ENCODE data around the gene TMEM37. TPM values are rescaled to one million over a fixed set of nuclear protein-coding genes. Genes with fewer than 3 reads are reported as not detected.

TMEM37 gene
- total and polyA plus RNA-seq, 7 experiments from 2014 or later = 0.37 to 4.2 (median 0.51) TPM; not detected in 2

DNA sequence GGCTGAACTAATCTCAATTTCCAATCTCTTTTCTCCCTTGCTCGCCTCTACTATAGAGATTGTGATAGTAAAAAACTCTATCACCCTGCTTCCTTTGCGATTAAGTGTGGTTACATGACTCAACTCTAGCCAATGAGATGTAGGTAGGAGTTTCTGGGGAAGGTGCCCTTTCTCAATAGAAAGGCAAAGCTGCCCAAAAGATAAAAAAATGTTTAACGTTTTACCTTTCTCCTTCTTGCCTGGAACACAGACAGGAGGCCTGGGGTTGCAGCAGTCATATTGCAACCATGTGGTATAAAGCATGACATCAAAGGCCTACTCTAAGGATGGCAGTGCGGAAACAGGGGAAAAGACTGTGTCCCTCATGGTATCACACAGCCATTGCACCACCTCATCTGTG, 31.5 kb downstream of the TMEM37 start:
- no peak overlapping the region for H3K4me3 Mint-ChIP-seq

DNA sequence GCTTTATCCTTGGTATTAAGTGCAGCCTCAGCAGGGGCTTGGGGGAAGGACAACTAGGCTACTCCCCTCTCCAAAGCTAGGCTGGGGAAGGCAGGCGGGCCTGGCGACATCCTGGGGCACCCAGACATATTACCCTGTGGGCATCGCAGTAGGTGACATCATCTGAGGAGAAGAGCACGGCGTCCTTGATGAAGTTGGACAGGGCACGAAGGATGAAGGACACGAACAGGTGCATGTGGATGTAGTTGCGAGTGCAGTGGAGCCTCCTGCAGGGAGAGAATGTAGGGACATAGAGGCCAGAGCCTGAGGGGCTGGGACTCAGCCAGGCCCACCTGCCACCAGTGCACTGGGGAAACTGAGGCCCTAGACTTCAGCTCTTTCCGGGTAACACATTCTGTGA, 32.3 kb downstream of the TMEM37 start:
- Histone ChIP-seq H3K36me3 (ENCODE audit: control insufficient read depth in 2 of 3, insufficient read depth in 3 of 3, low read length in 3 of 3) (no peaks in the 10 kb centered on the region), H3K9me3 (ENCODE audit: control insufficient read depth in 2 of 3, low read length in 3 of 3) (no peaks in the 10 kb centered on the region), H3K4me1 (ENCODE audit: control insufficient read depth in 2 of 2, insufficient read depth in 2 of 2, low read length in 2 of 2) (no peaks in the 10 kb centered on the region), H3K27ac (ENCODE audit: low read depth, low read length) (no peak overlapping the region), H3K4me3 (ENCODE audit: low read length) (no peak overlapping the region), H3K27me3 (ENCODE audit: control insufficient read depth in 2 of 2, insufficient read depth in 2 of 2, low read length in 2 of 2) (no peaks in the 10 kb centered on the region)
- ChIA-PET POLR2A (no interaction called here), CTCF (no interaction called here)
- H3K4me3 Mint-ChIP-seq = no peak overlapping the region
- peaks cover 2 to 6% (median 6%) of the 10 kb centered on the region in 5 donors for H3K27me3 Mint-ChIP-seq
- ATAC-seq (no peak), DNase-seq (no peak)
- H3K9me3 Mint-ChIP-seq = no peaks in the 10 kb centered on the region
- no peaks in the 10 kb centered on the region for H3K4me1 Mint-ChIP-seq
- no peaks in the 10 kb centered on the region for H3K36me3 Mint-ChIP-seq
- intact Hi-C loops (cut with micrococcal nuclease) = no loop called here
- no peak overlapping the region for H3K27ac Mint-ChIP-seq

More for the DNA sequence above, 31.5 kb downstream of the TMEM37 start:
- CTCF ChIA-PET = no interaction called here
- intact Hi-C loops (cut with micrococcal nuclease) = no loop called here
- Histone ChIP-seq H3K4me3 (ENCODE audit: low read length) (no peak overlapping the region), H3K9me3 (ENCODE audit: control insufficient read depth in 2 of 3, low read length in 3 of 3) (no peaks in the 10 kb centered on the region), H3K4me1 (ENCODE audit: control insufficient read depth in 2 of 2, insufficient read depth in 2 of 2, low read length in 2 of 2) (no peaks in the 10 kb centered on the region), H3K27me3 (ENCODE audit: control insufficient read depth in 2 of 2, insufficient read depth in 2 of 2, low read length in 2 of 2) (no peaks in the 10 kb centered on the region), H3K36me3 (ENCODE audit: control insufficient read depth in 2 of 3, insufficient read depth in 3 of 3, low read length in 3 of 3) (no peaks in the 10 kb centered on the region), H3K27ac (ENCODE audit: low read depth, low read length) (no peak overlapping the region)
- Mint-ChIP-seq H3K27ac (no peak overlapping the region), H3K27me3 (peaks cover 0 to 6% (median 0%) of the 10 kb centered on the region in 5 donors), H3K9me3 (no peaks in the 10 kb centered on the region), H3K36me3 (no peaks in the 10 kb centered on the region), H3K4me1 (no peaks in the 10 kb centered on the region)
- ATAC-seq (no peak), DNase-seq (no peak)
- POLR2A ChIA-PET = no interaction called here

DNA sequence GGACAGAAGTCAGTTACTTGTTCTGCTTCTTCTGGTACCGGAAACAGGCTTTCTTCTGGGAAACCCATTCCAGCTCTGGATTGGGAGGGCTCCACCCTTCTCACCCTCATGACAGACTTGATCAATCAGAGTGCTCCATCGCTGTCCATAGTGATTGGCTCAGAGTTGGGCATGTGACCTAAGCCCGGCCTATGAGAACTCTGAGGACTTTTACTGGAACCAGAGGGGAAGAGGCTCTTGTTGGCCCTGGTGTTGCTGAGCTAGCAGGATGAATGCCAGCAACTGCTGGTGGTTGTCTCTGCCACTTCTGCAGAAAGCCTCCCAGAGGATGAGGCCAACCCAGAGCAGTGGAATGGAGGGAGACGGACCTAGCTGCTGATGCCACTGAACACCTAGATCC, 33.3 kb downstream of the TMEM37 start:
- Histone ChIP-seq H3K36me3 (ENCODE audit: control insufficient read depth in 2 of 3, insufficient read depth in 3 of 3, low read length in 3 of 3) (no peaks in the 10 kb centered on the region), H3K4me1 (ENCODE audit: control insufficient read depth in 2 of 2, insufficient read depth in 2 of 2, low read length in 2 of 2) (no peaks in the 10 kb centered on the region), H3K4me3 (ENCODE audit: low read length) (no peak overlapping the region), H3K27me3 (ENCODE audit: control insufficient read depth in 2 of 2, insufficient read depth in 2 of 2, low read length in 2 of 2) (no peaks in the 10 kb centered on the region), H3K27ac (ENCODE audit: low read depth, low read length) (no peak overlapping the region), H3K9me3 (ENCODE audit: control insufficient read depth in 2 of 3, low read length in 3 of 3) (no peaks in the 10 kb centered on the region)
- H3K36me3 Mint-ChIP-seq = no peaks in the 10 kb centered on the region
- ATAC-seq = no peak
- H3K27ac Mint-ChIP-seq = no peak overlapping the region
- H3K4me1 Mint-ChIP-seq = no peaks in the 10 kb centered on the region
- CTCF ChIA-PET = no interaction called here
- DNase-seq = no peak
- peaks cover 2 to 7% (median 6%) of the 10 kb centered on the region in 5 donors for H3K27me3 Mint-ChIP-seq
- no peak overlapping the region for H3K4me3 Mint-ChIP-seq
- intact Hi-C loops (cut with micrococcal nuclease) = no loop called here
- H3K9me3 Mint-ChIP-seq = no peaks in the 10 kb centered on the region
- POLR2A ChIA-PET = no interaction called here

DNA sequence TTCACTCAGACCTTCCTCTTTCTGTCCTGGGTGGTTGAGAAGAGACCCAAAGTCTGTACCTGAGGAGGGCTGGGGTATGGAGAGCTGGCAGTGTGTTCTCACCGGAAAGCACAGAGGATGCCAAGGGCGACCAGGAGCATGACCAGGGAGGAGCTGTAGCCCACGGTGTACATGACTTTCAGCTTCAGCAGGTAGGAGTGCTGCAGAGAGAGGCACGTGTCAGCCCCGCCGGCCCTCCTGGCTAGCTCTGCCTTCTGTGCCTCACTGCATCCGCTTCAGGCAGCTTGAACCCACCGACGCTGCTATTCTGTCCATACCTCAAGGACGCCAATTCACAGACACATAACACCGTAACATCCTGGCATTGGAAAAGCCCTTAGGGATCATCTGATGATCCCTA, 34.0 kb downstream of the TMEM37 start:
- POLR2A ChIA-PET = no interaction called here
- Mint-ChIP-seq H3K36me3 (no peaks in the 10 kb centered on the region), H3K4me1 (no peaks in the 10 kb centered on the region), H3K27me3 (peaks cover 2 to 7% (median 6%) of the 10 kb centered on the region in 5 donors), H3K27ac (no peak overlapping the region), H3K9me3 (no peaks in the 10 kb centered on the region), H3K4me3 (no peak overlapping the region)
- no peaks in the 10 kb centered on the region for H3K36me3 ChIP-seq (ENCODE audit: control insufficient read depth in 2 of 3, insufficient read depth in 3 of 3, low read length in 3 of 3)
- H3K9me3 ChIP-seq (ENCODE audit: control insufficient read depth in 2 of 3, low read length in 3 of 3) = no peaks in the 10 kb centered on the region
- ATAC-seq (no peak), DNase-seq (no peak)
- no peak overlapping the region for H3K4me3 ChIP-seq (ENCODE audit: low read length)
- CTCF ChIA-PET = interaction anchor here (1.0 kb wide), 1 partner anchor 585 kb away, joined by 3 read pairs; no protein-coding TSS in a partner anchor
- H3K4me1 ChIP-seq (ENCODE audit: control insufficient read depth in 2 of 2, insufficient read depth in 2 of 2, low read length in 2 of 2) = no peaks in the 10 kb centered on the region
- H3K27me3 ChIP-seq (ENCODE audit: control insufficient read depth in 2 of 2, insufficient read depth in 2 of 2, low read length in 2 of 2) = no peaks in the 10 kb centered on the region
- H3K27ac ChIP-seq (ENCODE audit: low read depth, low read length) = no peak overlapping the region
- intact Hi-C loops (cut with micrococcal nuclease) = no loop called here

- Mint-ChIP-seq H3K4me1 (no peaks in the 10 kb centered on the region), H3K4me3 (no peak overlapping the region), H3K27ac (peak overlapping the region in 1 of 9 donors; percentile 17), H3K36me3 (no peaks in the 10 kb centered on the region), H3K9me3 (no peaks in the 10 kb centered on the region), H3K27me3 (peaks cover 2 to 7% (median 6%) of the 10 kb centered on the region in 5 donors)
- CTCF ChIA-PET = interaction anchor here (1.0 kb wide), 1 partner anchor 586 kb away, joined by 3 read pairs; no protein-coding TSS in a partner anchor
- H3K27me3 ChIP-seq (ENCODE audit: control insufficient read depth in 2 of 2, insufficient read depth in 2 of 2, low read length in 2 of 2) = no peaks in the 10 kb centered on the region
- no peak overlapping the region for H3K4me3 ChIP-seq (ENCODE audit: low read length)
- no peak overlapping the region for H3K27ac ChIP-seq (ENCODE audit: low read depth, low read length)
- no peaks in the 10 kb centered on the region for H3K9me3 ChIP-seq (ENCODE audit: control insufficient read depth in 2 of 3, low read length in 3 of 3)
- no peaks in the 10 kb centered on the region for H3K36me3 ChIP-seq (ENCODE audit: control insufficient read depth in 2 of 3, insufficient read depth in 3 of 3, low read length in 3 of 3)
- POLR2A ChIA-PET = no interaction called here
- no peaks in the 10 kb centered on the region for H3K4me1 ChIP-seq (ENCODE audit: control insufficient read depth in 2 of 2, insufficient read depth in 2 of 2, low read length in 2 of 2)
- DNase-seq (no peak), ATAC-seq (no peak)
- intact Hi-C loops (cut with micrococcal nuclease) = no loop called here
These were observed 34.7 kb downstream of the TMEM37 start for GRCh38 chr2:119466373-119466772.

GRCh38 chr2:119468154-119468955, 36.7 kb downstream of the TMEM37 start:
- Histone ChIP-seq H3K36me3 (ENCODE audit: control insufficient read depth in 2 of 3, insufficient read depth in 3 of 3, low read length in 3 of 3) (no peaks in the 10 kb centered on the region), H3K4me1 (ENCODE audit: control insufficient read depth in 2 of 2, insufficient read depth in 2 of 2, low read length in 2 of 2) (no peaks in the 10 kb centered on the region), H3K27me3 (ENCODE audit: control insufficient read depth in 2 of 2, insufficient read depth in 2 of 2, low read length in 2 of 2) (no peaks in the 10 kb centered on the region), H3K27ac (ENCODE audit: low read depth, low read length) (no peak overlapping the region), H3K9me3 (ENCODE audit: control insufficient read depth in 2 of 3, low read length in 3 of 3) (no peaks in the 10 kb centered on the region), H3K4me3 (ENCODE audit: low read length) (no peak overlapping the region)
- DNase-seq (no peak), ATAC-seq (no peak)
- Mint-ChIP-seq H3K4me1 (no peaks in the 10 kb centered on the region), H3K9me3 (no peaks in the 10 kb centered on the region), H3K4me3 (no peak overlapping the region), H3K27ac (no peak overlapping the region), H3K36me3 (no peaks in the 10 kb centered on the region), H3K27me3 (peaks cover 2 to 11% (median 6%) of the 10 kb centered on the region in 5 donors)
- ChIA-PET POLR2A (no interaction called here), CTCF (no interaction called here)
- intact Hi-C loops (cut with micrococcal nuclease) = no loop called here

DNA sequence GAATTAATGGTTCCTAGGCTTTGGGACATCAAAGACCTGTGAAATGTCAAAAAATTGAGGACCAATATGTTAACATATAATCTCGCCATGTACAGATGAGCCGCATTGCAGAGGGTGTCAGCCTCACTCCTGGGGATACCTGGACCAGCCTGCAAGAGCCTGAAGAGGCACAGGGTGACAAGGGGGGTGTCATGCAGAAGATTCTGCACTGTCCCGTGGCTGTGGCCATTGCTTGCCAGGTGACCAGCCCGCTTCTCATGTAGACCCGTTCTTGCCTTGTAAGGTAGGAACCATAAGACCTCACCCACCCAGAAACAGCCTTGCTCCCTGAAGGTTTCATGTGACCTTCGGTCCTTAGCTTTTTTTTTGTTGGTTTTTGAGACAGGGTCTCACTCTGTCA, 37.5 kb downstream of the TMEM37 start:
- H3K27ac Mint-ChIP-seq = no peak overlapping the region
- Histone ChIP-seq H3K36me3 (ENCODE audit: control insufficient read depth in 2 of 3, insufficient read depth in 3 of 3, low read length in 3 of 3) (no peaks in the 10 kb centered on the region), H3K4me3 (ENCODE audit: low read length) (no peak overlapping the region), H3K27me3 (ENCODE audit: control insufficient read depth in 2 of 2, insufficient read depth in 2 of 2, low read length in 2 of 2) (no peaks in the 10 kb centered on the region), H3K27ac (ENCODE audit: low read depth, low read length) (no peak overlapping the region), H3K9me3 (ENCODE audit: control insufficient read depth in 2 of 3, low read length in 3 of 3) (no peaks in the 10 kb centered on the region), H3K4me1 (ENCODE audit: control insufficient read depth in 2 of 2, insufficient read depth in 2 of 2, low read length in 2 of 2) (no peaks in the 10 kb centered on the region)
- CTCF ChIA-PET = no interaction called here
- ATAC-seq (no peak), DNase-seq (no peak)
- H3K27me3 Mint-ChIP-seq = peaks cover 2 to 11% (median 6%) of the 10 kb centered on the region in 5 donors
- no peak overlapping the region for H3K4me3 Mint-ChIP-seq
- H3K9me3 Mint-ChIP-seq = no peaks in the 10 kb centered on the region
- intact Hi-C loops (cut with micrococcal nuclease) = no loop called here
- POLR2A ChIA-PET = no interaction called here
- H3K36me3 Mint-ChIP-seq = no peaks in the 10 kb centered on the region
- no peaks in the 10 kb centered on the region for H3K4me1 Mint-ChIP-seq
